Measurements from ENCODE around the gene ANKRD34A.

Gene ANKRD34A

GRCh38 chr1:145978854-145979745, 14.7 kb upstream of the ANKRD34A start:
- TF ChIP-seq CTCF (IDR thresholded peaks at IDR 0.05; ENCODE audit: borderline replicate concordance, control extremely low read depth, extremely low read depth, insufficient read depth, missing control alignments), result no peak
- in situ Hi-C loops (cut with MboI; ENCODE audit: low sequenced_read_pairs, unreplicated experiment), result no loop called here
- peak; percentile 83 for DNase-seq (ENCODE audit: low spot score)

GRCh38 chr1:145978471-145978853, 14.1 kb upstream of the ANKRD34A start:
- no peak for TF ChIP-seq CTCF (IDR thresholded peaks at IDR 0.05; ENCODE audit: borderline replicate concordance, control extremely low read depth, extremely low read depth, insufficient read depth, missing control alignments)
- DNase-seq (ENCODE audit: low spot score), result no peak
- in situ Hi-C loops (cut with MboI; ENCODE audit: low sequenced_read_pairs, unreplicated experiment), result no loop called here

- in situ Hi-C loops (cut with MboI; ENCODE audit: low sequenced_read_pairs, unreplicated experiment), result no loop called here
Observed at GRCh38 chr1:145977486-145978470, 13.4 kb upstream of the ANKRD34A start.

GRCh38 chr1:145977016-145977415, 12.6 kb upstream of the ANKRD34A start:
- no peak for TF ChIP-seq CTCF (IDR thresholded peaks at IDR 0.05; ENCODE audit: borderline replicate concordance, control extremely low read depth, extremely low read depth, insufficient read depth, missing control alignments)
- DNase-seq (ENCODE audit: low spot score), result no peak
- in situ Hi-C loops (cut with MboI; ENCODE audit: low sequenced_read_pairs, unreplicated experiment), result no loop called here

More at GRCh38 chr1:145977486-145978470, 13.4 kb upstream of the ANKRD34A start:
- peak; percentile 60 for TF ChIP-seq CTCF (IDR thresholded peaks at IDR 0.05; ENCODE audit: borderline replicate concordance, control extremely low read depth, extremely low read depth, insufficient read depth, missing control alignments)
- DNase-seq (ENCODE audit: low spot score), result peak; percentile 77

- no peak for DNase-seq (ENCODE audit: low spot score)
- in situ Hi-C loops (cut with MboI; ENCODE audit: low sequenced_read_pairs, unreplicated experiment), result no loop called here
- TF ChIP-seq CTCF (IDR thresholded peaks at IDR 0.05; ENCODE audit: borderline replicate concordance, control extremely low read depth, extremely low read depth, insufficient read depth, missing control alignments), result no peak
Observed at GRCh38 chr1:145975216-145975615, 10.8 kb upstream of the ANKRD34A start.

- DNase-seq (ENCODE audit: low spot score), result no peak
- TF ChIP-seq CTCF (IDR thresholded peaks at IDR 0.05; ENCODE audit: borderline replicate concordance, control extremely low read depth, extremely low read depth, insufficient read depth, missing control alignments), result no peak
- in situ Hi-C loops (cut with MboI; ENCODE audit: low sequenced_read_pairs, unreplicated experiment), result loop anchor here (5.0 kb wide), 1 partner anchor 43 kb away; no protein-coding TSS in a partner anchor
Observed at GRCh38 chr1:145974721-145975120, 10.3 kb upstream of the ANKRD34A start.
